ENCODE data around the gene TOP3A.

GRCh38 chr17:18246109-18246725 is 68.6 kb downstream of the TOP3A start:
- TF ChIP-seq EZH2 (IDR thresholded peaks at IDR 0.05; ENCODE audit: low read depth, unreplicated experiment) = no peak
- no peak for TF ChIP-seq CTCF (conservative IDR thresholded peaks at IDR 0.05; ENCODE audit: low read depth in 2 of 2)
- no peak for TF ChIP-seq EZH2phosphoT487 (IDR thresholded peaks at IDR 0.05; ENCODE audit: unreplicated experiment)
- no peak for TF ChIP-seq ETS1 (IDR thresholded peaks at IDR 0.05)
- no peak for TF ChIP-seq CREB1 (CRISPR knock-in tag; IDR thresholded peaks at IDR 0.05; ENCODE audit: low read depth)
- no peak for TF ChIP-seq ZNF331 (CRISPR knock-in tag; IDR thresholded peaks at IDR 0.05; ENCODE audit: low read depth)
- TF ChIP-seq POLR2AphosphoS5 (IDR thresholded peaks at IDR 0.05; ENCODE audit: low read depth) = no peak
- no peak for TF ChIP-seq REST (IDR thresholded peaks at IDR 0.05; ENCODE audit: unreplicated experiment)
- no peak for TF ChIP-seq ZNF114 (CRISPR knock-in tag; IDR thresholded peaks at IDR 0.05)
- TF ChIP-seq STAT1 (IDR thresholded peaks at IDR 0.05; ENCODE audit: unreplicated experiment) = no peak
- TF ChIP-seq JUNB (IDR thresholded peaks at IDR 0.05; ENCODE audit: unreplicated experiment) = no peak
- no peak for TF ChIP-seq NANOG (IDR thresholded peaks at IDR 0.05; ENCODE audit: borderline replicate concordance)

All from GM23338 (cell line).